RWPE2 (cell line): ENCODE results near the gene TGM2.

Experiments
- ATAC-seq: fragments of 200-7000 bp; cut with Tn5 transposase; 3 replicates; pipeline ENCODE4 v1.9.1; 2021; ENCODE audit warnings: low read depth
- DNase-seq: peaks from one replicate; pipeline ENCODE4 v3.0.0-alpha.2; 2020; ENCODE audit warnings: low spot score
- H3K27ac ChIP-seq: fragments of 450-650 bp; 2 replicates; pipeline ENCODE4 v1.5.1; 2017; ENCODE audit warnings: mild to moderate bottlenecking; ENCODE audit not compliant: poor library complexity, severe bottlenecking
- H3K27me3 ChIP-seq: fragments of 250-450 bp; sonication (Bioruptor Pico); 2 replicates; pipeline ENCODE4 v1.5.1; 2021; ENCODE audit warnings: mild to moderate bottlenecking, moderate library complexity; ENCODE audit not compliant: insufficient read depth, poor library complexity, severe bottlenecking
- H3K36me3 ChIP-seq: fragments of 250-450 bp; sonication (Bioruptor Pico); 2 replicates; pipeline ENCODE4 v1.5.1; 2020; ENCODE audit warnings: low read depth, mild to moderate bottlenecking, moderate library complexity
- H3K4me1 ChIP-seq: fragments of 250-450 bp; sonication (Bioruptor Pico); 2 replicates; pipeline ENCODE4 v1.5.1; 2021; ENCODE audit warnings: mild to moderate bottlenecking, moderate library complexity; ENCODE audit not compliant: insufficient read depth, poor library complexity, severe bottlenecking
- H3K4me3 ChIP-seq: fragments of 250-450 bp; sonication (Bioruptor Pico); 2 replicates; pipeline ENCODE4 v1.5.1; 2021; ENCODE audit warnings: mild to moderate bottlenecking, moderate library complexity; ENCODE audit not compliant: severe bottlenecking
- H3K9me3 ChIP-seq: fragments of 250-450 bp; sonication (Bioruptor Pico); 2 replicates; pipeline ENCODE4 v1.5.1; 2021; ENCODE audit warnings: mild to moderate bottlenecking, moderate library complexity; ENCODE audit not compliant: severe bottlenecking
- CTCF ChIP-seq: fragments of 450-650 bp; IDR thresholded peaks from one replicate; pipeline ENCODE4 v1.5.1; 2017; ENCODE audit warnings: mild to moderate bottlenecking, moderate library complexity; ENCODE audit not compliant: poor library complexity, severe bottlenecking

The TGM2 gene

GRCh38 chr20:38159957-38160756 is 4.9 kb downstream of the TGM2 start:
- no peaks in the 10 kb centered on the region for H3K9me3 ChIP-seq
- no peaks in the 10 kb centered on the region for H3K27me3 ChIP-seq
- TF ChIP-seq CTCF = no peak
- H3K36me3 ChIP-seq = peaks cover 22% of the 10 kb centered on the region
- DNase-seq = no peak
- H3K4me1 ChIP-seq = peaks cover 13% of the 10 kb centered on the region
- no peak for ATAC-seq
- peak overlapping the region; percentile 87 for H3K27ac ChIP-seq
- H3K4me3 ChIP-seq = no peak overlapping the region

DNA sequence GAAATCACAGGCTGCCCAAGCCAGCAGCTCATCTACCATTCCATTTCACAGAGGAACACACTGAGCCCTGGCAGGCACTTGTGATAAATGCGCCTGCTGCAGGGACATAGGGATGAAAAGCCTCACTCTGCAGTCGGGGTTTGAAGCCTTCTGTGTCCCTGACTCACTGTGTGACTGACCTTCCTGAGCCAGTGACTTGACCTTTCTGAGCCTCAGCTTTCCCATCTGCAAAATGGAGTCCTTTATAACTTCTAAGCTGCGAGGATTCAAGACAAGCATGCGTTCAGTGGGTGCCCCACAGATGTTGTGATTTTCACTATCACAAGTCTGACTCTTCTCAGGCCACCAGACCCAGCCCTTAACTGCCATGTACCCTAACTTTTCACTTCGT is 5.5 kb downstream of the TGM2 start:
- peaks cover 13% of the 10 kb centered on the region for H3K4me1 ChIP-seq
- peaks cover 22% of the 10 kb centered on the region for H3K36me3 ChIP-seq
- TF ChIP-seq CTCF = no peak
- no peak for DNase-seq
- no peak overlapping the region for H3K4me3 ChIP-seq
- peak overlapping the region; percentile 87 for H3K27ac ChIP-seq
- H3K27me3 ChIP-seq = no peaks in the 10 kb centered on the region
- ATAC-seq = no peak
- H3K9me3 ChIP-seq = no peaks in the 10 kb centered on the region

DNA sequence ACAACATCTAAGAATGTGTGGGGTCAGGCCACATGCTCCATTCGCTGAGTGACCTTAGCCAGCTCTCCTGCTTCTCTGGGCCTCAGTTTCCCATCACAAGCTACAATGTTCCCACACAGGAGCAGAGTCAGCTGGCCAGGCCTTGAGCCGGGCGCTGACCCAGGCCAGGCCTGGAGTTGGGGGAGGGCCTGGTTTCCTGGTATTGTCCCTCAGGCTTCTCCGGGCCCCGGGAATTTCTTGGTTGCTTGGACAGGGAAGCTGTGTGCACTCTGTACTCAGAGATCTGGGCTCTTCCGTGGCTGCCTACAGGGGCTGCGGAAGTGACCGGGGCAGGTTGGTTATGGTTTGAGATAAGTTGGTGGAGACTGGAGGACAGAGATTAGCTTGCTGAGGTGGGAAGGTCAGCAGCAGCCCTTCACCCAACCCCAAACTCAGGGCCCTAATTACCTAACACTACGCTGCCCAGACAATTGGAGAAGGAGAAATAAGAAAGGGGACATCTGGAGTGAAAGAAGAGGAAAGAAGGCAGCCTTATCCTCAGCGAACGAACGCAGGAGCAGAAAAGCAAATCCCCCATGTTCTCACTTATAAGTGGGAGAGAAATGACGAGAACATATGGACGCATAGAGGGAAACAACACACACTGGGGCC is 6.2 kb downstream of the TGM2 start:
- H3K4me3 ChIP-seq = no peak overlapping the region
- no peaks in the 10 kb centered on the region for H3K9me3 ChIP-seq
- DNase-seq = no peak
- H3K4me1 ChIP-seq = peaks cover 15% of the 10 kb centered on the region
- peaks cover 23% of the 10 kb centered on the region for H3K36me3 ChIP-seq
- no peaks in the 10 kb centered on the region for H3K27me3 ChIP-seq
- ATAC-seq = no peak
- no peak for TF ChIP-seq CTCF
- peak overlapping the region; percentile 87 for H3K27ac ChIP-seq

DNA sequence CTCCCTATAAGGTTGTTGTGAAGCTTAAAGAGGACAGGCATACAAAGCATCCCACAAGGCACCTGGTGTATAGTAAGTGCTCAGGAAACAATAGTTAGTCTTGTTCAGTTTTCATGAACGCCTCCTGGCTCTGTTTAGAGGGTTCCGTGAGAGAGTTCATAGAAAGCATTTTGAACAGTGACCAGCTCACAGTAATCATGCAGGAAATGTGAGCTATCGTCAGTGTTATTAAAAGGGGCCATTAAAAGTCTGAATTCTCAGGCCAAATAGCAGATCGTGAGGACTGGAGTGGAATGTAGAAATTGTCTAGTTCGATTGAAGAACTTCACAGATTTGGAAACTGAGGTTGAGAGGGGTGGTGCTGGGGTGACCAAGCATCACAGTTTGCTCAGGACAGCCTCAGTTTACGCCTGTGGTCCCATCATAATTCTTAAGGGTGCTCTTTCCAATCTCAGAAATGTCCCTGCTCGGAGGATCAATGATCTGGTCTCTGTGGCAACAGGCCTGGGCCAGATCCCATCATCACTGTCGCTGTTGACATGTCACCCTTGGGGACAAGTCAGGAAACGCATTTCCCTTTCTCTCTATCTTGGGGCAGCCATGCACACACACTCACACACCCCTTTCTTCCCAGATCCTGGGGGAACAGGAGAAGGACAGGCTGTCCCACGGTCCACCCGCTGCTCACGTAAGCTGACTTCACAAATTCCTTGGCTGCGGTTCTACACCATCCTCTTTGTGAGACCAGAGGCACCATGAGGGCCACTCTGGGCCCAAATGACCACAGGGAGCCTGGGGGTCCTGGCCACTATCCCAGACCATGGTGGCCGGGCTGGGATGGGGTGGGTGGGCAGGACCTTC is 7.2 kb downstream of the TGM2 start:
- H3K27me3 ChIP-seq = no peaks in the 10 kb centered on the region
- peaks cover 27% of the 10 kb centered on the region for H3K36me3 ChIP-seq
- peak; percentile 1 for TF ChIP-seq CTCF
- H3K9me3 ChIP-seq = no peaks in the 10 kb centered on the region
- ATAC-seq = no peak
- H3K4me3 ChIP-seq = no peak overlapping the region
- peak overlapping the region; percentile 87 for H3K27ac ChIP-seq
- peaks cover 22% of the 10 kb centered on the region for H3K4me1 ChIP-seq
- DNase-seq = no peak
